IPS DF 6.9 (cell line): ENCODE results near the gene STRN4.

Source experiments
- DNase-seq: peaks from one replicate; pipeline ENCODE4 v3.0.0-alpha.2; 2013; ENCODE audit warnings: low read depth, low spot score
- H3K27ac ChIP-seq: one replicate; pipeline ENCODE4 v1.5.1; 2013; ENCODE audit warnings: low read length, control low read depth
- H3K27me3 ChIP-seq: 2 replicates; pipeline ENCODE4 v1.6.1; 2013; ENCODE audit warnings: mild to moderate bottlenecking, low read length; ENCODE audit not compliant: control insufficient read depth, insufficient read depth
- H3K36me3 ChIP-seq: 2 replicates; pipeline ENCODE4 v1.6.1; 2013; ENCODE audit warnings: low read length; ENCODE audit not compliant: control insufficient read depth, insufficient read depth
- H3K4me1 ChIP-seq: 2 replicates; pipeline ENCODE4 v1.6.1; 2013; ENCODE audit warnings: low read length; ENCODE audit not compliant: control insufficient read depth, insufficient read depth
- H3K4me3 ChIP-seq: 2 replicates; pipeline ENCODE4 v1.5.1; 2013; ENCODE audit warnings: mild to moderate bottlenecking, low read length
- H3K9me3 ChIP-seq: 2 replicates; pipeline ENCODE4 v1.6.1; 2013; ENCODE audit warnings: low read length, inconsistent platforms; ENCODE audit not compliant: control insufficient read depth, insufficient read depth
- WGBS: extraction: QIAGEN DNeasy Blood & Tissue Kit; methylation state at CpG from one replicate; pipeline ENCODE4 v1.1.7; 2013; ENCODE audit warnings: mixed read lengths, missing lambda C conversion rate; ENCODE audit not compliant: insufficient read length, insufficient coverage; 5-methylcytosine and 5-hydroxymethylcytosine counted together

STRN4 gene

GRCh38 chr19:46746281-46747057 is at the start of gene STRN4:
Gene STRN4 (minus strand): TSS chr19:46746450. CDS start chr19:46746430, 20 bp downstream.
- Histone ChIP-seq H3K9me3 (no peaks in the 10 kb centered on the region), H3K27me3 (no peaks in the 10 kb centered on the region), H3K27ac (no peak within 1 kb of the TSS), H3K4me3 (peak within 1 kb of the TSS; percentile 99), H3K4me1 (no peaks in the 10 kb centered on the region; the same call in 1 of the 2 replicates), H3K36me3 (no peaks in the 10 kb centered on the region)
- no CpG with 5 or more reads among the region's 74 CpGs for WGBS
- no peak for DNase-seq

- Histone ChIP-seq H3K9me3 (no peaks in the 10 kb centered on the region), H3K36me3 (no peaks in the 10 kb centered on the region; the same call in 1 of the 2 replicates), H3K27me3 (no peaks in the 10 kb centered on the region), H3K4me3 (no peak overlapping the region), H3K27ac (no peak overlapping the region), H3K4me1 (no peaks in the 10 kb centered on the region)
- WGBS: no CpG with 5 or more reads among the region's 5 CpGs
- DNase-seq: no peak
Observed at GRCh38 chr19:46791944-46792343, 45.7 kb upstream of the STRN4 start.

GRCh38 chr19:46789371-46789770 is 43.1 kb upstream of the STRN4 start:
- DNase-seq: no peak
- no peak overlapping the region for H3K4me3 ChIP-seq
- WGBS: no CpG with 5 or more reads among the region's 8 CpGs
- H3K4me1 ChIP-seq: peaks cover 7% of the 10 kb centered on the region; the same call in 1 of the 2 replicates
- H3K9me3 ChIP-seq: no peaks in the 10 kb centered on the region
- no peak overlapping the region for H3K27ac ChIP-seq
- H3K36me3 ChIP-seq: peaks cover 5% of the 10 kb centered on the region
- no peaks in the 10 kb centered on the region for H3K27me3 ChIP-seq

GRCh38 chr19:46788968-46789338 is 42.7 kb upstream of the STRN4 start:
- no CpG with 5 or more reads among the region's 9 CpGs for WGBS
- Histone ChIP-seq H3K27me3 (no peaks in the 10 kb centered on the region), H3K4me1 (peaks cover 7% of the 10 kb centered on the region; the same call in 1 of the 2 replicates), H3K4me3 (no peak overlapping the region), H3K36me3 (peaks cover 5% of the 10 kb centered on the region), H3K9me3 (no peaks in the 10 kb centered on the region), H3K27ac (no peak overlapping the region)
- DNase-seq: no peak

- Histone ChIP-seq H3K9me3 (no peaks in the 10 kb centered on the region), H3K4me1 (peaks cover 7% of the 10 kb centered on the region; the same call in 1 of the 2 replicates), H3K36me3 (peaks cover 8% of the 10 kb centered on the region), H3K27ac (no peak within 1 kb of the TSS), H3K4me3 (peak within 1 kb of the TSS; percentile 66), H3K27me3 (no peaks in the 10 kb centered on the region)
- peak; percentile 98 for DNase-seq
- WGBS: no CpG with 5 or more reads among the region's 46 CpGs
Observed at GRCh38 chr19:46788262-46788967, 42.2 kb upstream of the STRN4 start, which contains the start of gene SLC1A5. Gene SLC1A5 (minus strand): TSS chr19:46788594. CDS start chr19:46787965, 629 bp downstream.

- DNase-seq: no peak
- no peaks in the 10 kb centered on the region for H3K27me3 ChIP-seq
- WGBS: no CpG with 5 or more reads among the region's 80 CpGs
- peak overlapping the region; percentile 66 for H3K4me3 ChIP-seq
- peaks cover 13% of the 10 kb centered on the region for H3K36me3 ChIP-seq
- H3K4me1 ChIP-seq: peaks cover 7% of the 10 kb centered on the region; the same call in 1 of the 2 replicates
- no peaks in the 10 kb centered on the region for H3K9me3 ChIP-seq
- H3K27ac ChIP-seq: no peak overlapping the region
Observed at GRCh38 chr19:46787331-46788261, 41.3 kb upstream of the STRN4 start.

GRCh38 chr19:46787040-46787330 is 40.7 kb upstream of the STRN4 start:
- Histone ChIP-seq H3K4me3 (peak overlapping the region; percentile 66; the same call in 1 of the 2 replicates), H3K4me1 (peaks cover 7% of the 10 kb centered on the region; the same call in 1 of the 2 replicates), H3K27me3 (no peaks in the 10 kb centered on the region), H3K27ac (no peak overlapping the region), H3K36me3 (peaks cover 18% of the 10 kb centered on the region), H3K9me3 (no peaks in the 10 kb centered on the region)
- no peak for DNase-seq
- WGBS: no CpG with 5 or more reads among the region's 5 CpGs

GRCh38 chr19:46786236-46787039 is 40.2 kb upstream of the STRN4 start:
- Histone ChIP-seq H3K36me3 (peaks cover 23% of the 10 kb centered on the region), H3K4me3 (peak overlapping the region; percentile 66), H3K4me1 (peaks cover 7% of the 10 kb centered on the region; the same call in 1 of the 2 replicates), H3K27me3 (no peaks in the 10 kb centered on the region), H3K9me3 (no peaks in the 10 kb centered on the region), H3K27ac (no peak overlapping the region)
- WGBS: no CpG with 5 or more reads among the region's 20 CpGs
- no peak for DNase-seq

- DNase-seq: no peak
- no peaks in the 10 kb centered on the region for H3K27me3 ChIP-seq
- no peak overlapping the region for H3K27ac ChIP-seq
- WGBS: no CpG with 5 or more reads among the region's 4 CpGs
- H3K9me3 ChIP-seq: no peaks in the 10 kb centered on the region
- peaks cover 7% of the 10 kb centered on the region; the same call in 1 of the 2 replicates for H3K4me1 ChIP-seq
- peak overlapping the region; percentile 66; the same call in 1 of the 2 replicates for H3K4me3 ChIP-seq
- peaks cover 23% of the 10 kb centered on the region for H3K36me3 ChIP-seq
Observed at GRCh38 chr19:46785980-46786235, 39.7 kb upstream of the STRN4 start.
